H9 (cell line): ENCODE measurements around the gene SNTG2. TPM values are rescaled to one million over a fixed set of nuclear protein-coding genes. Genes with fewer than 3 reads are reported as not detected.

Source experiments
- DNase-seq: peaks from one replicate; pipeline ENCODE4 v3.0.0-alpha.2; 2017
- H2AFZ ChIP-seq: one replicate; pipeline ENCODE4 v1.6.1; 2013; ENCODE audit warnings: mild to moderate bottlenecking, low read length, control low read depth, moderate library complexity
- H2AK5ac ChIP-seq: 2 replicates; pipeline ENCODE4 v1.6.1; 2013; ENCODE audit warnings: low read length, control low read depth, mixed read lengths; ENCODE audit not compliant: insufficient read length
- H2BK120ac ChIP-seq: one replicate; pipeline ENCODE4 v1.6.1; 2013; ENCODE audit warnings: low read depth, mild to moderate bottlenecking, low read length, control low read depth, inconsistent platforms; ENCODE audit not compliant: poor library complexity, severe bottlenecking
- H2BK12ac ChIP-seq: 2 replicates; pipeline ENCODE4 v1.6.1; 2013; ENCODE audit warnings: low read length, control low read depth, mixed read lengths, low read depth; ENCODE audit not compliant: insufficient read length
- H2BK15ac ChIP-seq: 2 replicates; pipeline ENCODE4 v1.6.1; 2013; ENCODE audit warnings: low read depth, low read length, control low read depth
- H2BK20ac ChIP-seq: one replicate; pipeline ENCODE4 v1.6.1; 2013; ENCODE audit warnings: low read depth, mild to moderate bottlenecking, low read length, control low read depth, inconsistent platforms; ENCODE audit not compliant: poor library complexity, severe bottlenecking
- H2BK5ac ChIP-seq: 2 replicates; pipeline ENCODE4 v1.6.1; 2013; ENCODE audit warnings: low read length, control low read depth, mixed read lengths; ENCODE audit not compliant: insufficient read length
- H3K14ac ChIP-seq: 2 replicates; pipeline ENCODE4 v1.6.1; 2013; ENCODE audit warnings: low read length, control low read depth; ENCODE audit not compliant: insufficient read depth
- H3K18ac ChIP-seq: 2 replicates; pipeline ENCODE4 v1.6.1; 2013; ENCODE audit warnings: low read depth, mild to moderate bottlenecking, mixed read lengths, low read length, control low read depth; ENCODE audit not compliant: insufficient read length
- H3K23ac ChIP-seq: 2 replicates; pipeline ENCODE4 v1.6.1; 2013; ENCODE audit warnings: low read length, control low read depth, mixed read lengths, low read depth; ENCODE audit not compliant: insufficient read length
- H3K23me2 ChIP-seq: 2 replicates; pipeline ENCODE4 v1.6.1; 2013; ENCODE audit warnings: low read depth, mild to moderate bottlenecking, mixed read lengths, low read length, control low read depth; ENCODE audit not compliant: insufficient read length, poor library complexity, severe bottlenecking
- H3K27ac ChIP-seq: 2 replicates; pipeline ENCODE4 v1.5.1; 2013; ENCODE audit warnings: low read length, control low read depth, mixed read lengths, low read depth; ENCODE audit not compliant: insufficient read length
- H3K27me3 ChIP-seq: 2 replicates; pipeline ENCODE4 v1.6.1; 2013; ENCODE audit warnings: low read length, control low read depth, inconsistent platforms; ENCODE audit not compliant: insufficient read depth
- H3K4ac ChIP-seq: 2 replicates; pipeline ENCODE4 v1.6.1; 2013; ENCODE audit warnings: low read depth, mild to moderate bottlenecking, control low read depth, inconsistent platforms, low read length, moderate library complexity
- H3K4me1 ChIP-seq: 2 replicates; pipeline ENCODE4 v1.6.1; 2013; ENCODE audit warnings: low read length, control low read depth, inconsistent platforms; ENCODE audit not compliant: insufficient read depth
- H3K4me2 ChIP-seq: 2 replicates; pipeline ENCODE4 v1.6.1; 2013; ENCODE audit warnings: low read length, control low read depth, mixed read lengths; ENCODE audit not compliant: insufficient read length, insufficient read depth
- H3K56ac ChIP-seq: 2 replicates; pipeline ENCODE4 v1.6.1; 2013; ENCODE audit warnings: low read depth, mild to moderate bottlenecking, mixed read lengths, low read length, control low read depth; ENCODE audit not compliant: insufficient read length
- H3K79me1 ChIP-seq: 2 replicates; pipeline ENCODE4 v1.6.1; 2013; ENCODE audit warnings: low read depth, mild to moderate bottlenecking, moderate library complexity, low read length, control low read depth, inconsistent platforms; ENCODE audit not compliant: insufficient read depth, poor library complexity, severe bottlenecking
- H3K79me2 ChIP-seq: 2 replicates; pipeline ENCODE4 v1.6.1; 2013; ENCODE audit warnings: low read length, control low read depth, inconsistent platforms; ENCODE audit not compliant: insufficient read depth
- H3K9ac ChIP-seq: 2 replicates; pipeline ENCODE4 v1.6.1; 2013; ENCODE audit warnings: low read length, control low read depth, mixed read lengths; ENCODE audit not compliant: insufficient read length; ENCODE audit errors: extremely low read depth
- H3K9me3 ChIP-seq: one replicate; pipeline ENCODE4 v1.6.1; 2013; ENCODE audit warnings: low read depth, low read length, inconsistent platforms; ENCODE audit not compliant: control insufficient read depth
- H3T11ph ChIP-seq: one replicate; pipeline ENCODE4 v1.6.1; 2013; ENCODE audit warnings: mild to moderate bottlenecking, low read length, control low read depth, inconsistent platforms
- H4K20me1 ChIP-seq: one replicate; pipeline ENCODE4 v1.6.1; 2013; ENCODE audit not compliant: control insufficient read depth, insufficient read length, insufficient read depth
- H4K5ac ChIP-seq: 2 replicates; pipeline ENCODE4 v1.6.1; 2013; ENCODE audit warnings: low read depth, mild to moderate bottlenecking, mixed read lengths, low read length, control low read depth; ENCODE audit not compliant: insufficient read length
- H4K8ac ChIP-seq: replicated peaks from 2 replicates; pipeline ENCODE4 v1.6.1; 2013; ENCODE audit warnings: low read length, control low read depth, mixed read lengths, low read depth; ENCODE audit not compliant: insufficient read length
- H4K91ac ChIP-seq: 2 replicates; pipeline ENCODE4 v1.6.1; 2013; ENCODE audit warnings: low read depth, mild to moderate bottlenecking, moderate library complexity, mixed read lengths, low read length, control low read depth; ENCODE audit not compliant: insufficient read length
- H3K27ac Mint-ChIP-seq, 3 experiments: 2 replicates in 2 of 3; 3 replicates in 1 of 3; pipeline ENCODE4 v1.8.0; 2020 to 2021; ENCODE audit warnings: mixed read lengths in 3 of 3, mild to moderate bottlenecking in 1 of 3, moderate library complexity in 1 of 3
- H3K27me3 Mint-ChIP-seq: 2 replicates; pipeline ENCODE4 v1.8.0; 2021; ENCODE audit warnings: low read depth, mild to moderate bottlenecking, moderate library complexity, mixed read lengths
- H3K36me3 Mint-ChIP-seq, 3 experiments: 2 replicates in 2 of 3; 3 replicates in 1 of 3; pipeline ENCODE4 v1.8.0; 2020 to 2021; ENCODE audit warnings: low read depth in 3 of 3, mixed read lengths in 3 of 3; ENCODE audit not compliant: insufficient read depth in 1 of 3
- H3K4me1 Mint-ChIP-seq, 2 experiments: 2 replicates each; pipeline ENCODE4 v1.8.0; 2020; ENCODE audit warnings: mixed read lengths in 2 of 2
- H3K4me3 Mint-ChIP-seq, 2 experiments: 2 replicates in 1 of 2; 3 replicates in 1 of 2; pipeline ENCODE4 v1.8.0; 2020 to 2021; ENCODE audit warnings: mild to moderate bottlenecking in 2 of 2, mixed read lengths in 2 of 2, moderate library complexity in 1 of 2
- H3K9me3 Mint-ChIP-seq, 2 experiments: 2 replicates in 1 of 2; 3 replicates in 1 of 2; pipeline ENCODE4 v1.8.0; 2020; ENCODE audit warnings: mild to moderate bottlenecking in 2 of 2, mixed read lengths in 2 of 2, moderate library complexity in 1 of 2
- CTCF ChIP-seq: fragments of 200-600 bp; sonication (generic); conservative IDR thresholded peaks from 3 replicates; pipeline ENCODE4 v1.8.0; 2021; ENCODE audit warnings: antibody characterized with exemption, mild to moderate bottlenecking
- WGBS: extraction: QIAGEN DNeasy Blood & Tissue Kit; methylation state at CpG from one replicate; pipeline ENCODE4 v1.1.7; 2013; ENCODE audit warnings: missing lambda C conversion rate, low lambda C conversion rate, mixed read lengths; ENCODE audit not compliant: insufficient read length; ENCODE audit errors: extremely low coverage; 5-methylcytosine and 5-hydroxymethylcytosine counted together
- total RNA-seq: library from RNA; stranded (reverse); gene quantifications from 2 replicates; pipeline ENCODE4 v1.2.1, GENCODE V29; 2021

Gene SNTG2
- total RNA-seq, 1 experiment from 2014 or later = 13.2 TPM

DNA sequence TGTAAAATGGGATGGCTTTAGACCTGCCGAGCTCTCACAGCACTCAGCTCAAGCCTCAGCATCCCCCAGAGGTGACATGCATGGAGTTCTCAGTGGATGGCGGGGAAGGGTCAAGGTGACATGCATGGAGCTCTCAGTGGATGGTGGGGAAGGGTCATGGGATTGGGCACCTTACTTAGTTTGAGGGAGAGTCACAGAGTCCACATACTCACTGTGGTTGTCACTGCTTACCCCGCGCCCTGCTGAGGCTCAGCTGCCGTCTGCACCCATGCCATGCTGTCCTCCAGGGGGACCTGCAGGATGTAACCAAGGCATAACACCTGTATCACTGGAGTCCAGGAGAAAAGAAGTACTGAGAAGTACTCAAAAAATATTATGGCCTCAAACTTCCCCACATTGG, 350.4 kb downstream of the SNTG2 start:
- no peak overlapping the region for H2BK12ac ChIP-seq
- H3K23me2 ChIP-seq = no peaks in the 10 kb centered on the region
- no peaks in the 10 kb centered on the region for H3K79me2 ChIP-seq
- WGBS = no CpG with 5 or more reads among the region's 5 CpGs
- Mint-ChIP-seq H3K27me3 (peaks cover 7% of the 10 kb centered on the region), H3K4me1 (peaks cover 1 to 6% of the 10 kb centered on the region in 2 experiments; a peak in 3 of 4 replicates), H3K36me3 (no peaks in the 10 kb centered on the region; a peak in 1 of 7 replicates), H3K4me3 (no peak overlapping the region), H3K9me3 (no peaks in the 10 kb centered on the region), H3K27ac (peak overlapping the region in 1 of 3 experiments; percentile 85; a peak in 1 of 7 replicates)
- peaks cover 2% of the 10 kb centered on the region for H4K20me1 ChIP-seq
- H2AK5ac ChIP-seq = no peak overlapping the region
- no peak overlapping the region for H2BK120ac ChIP-seq
- H3K56ac ChIP-seq = no peak overlapping the region
- no peak overlapping the region for H4K91ac ChIP-seq
- H3K18ac ChIP-seq = no peak overlapping the region
- TF ChIP-seq CTCF = 0 out of 3 replicates have a peak, but pooled peaks have one; percentile 19
- no peaks in the 10 kb centered on the region for H3K27me3 ChIP-seq
- no peak overlapping the region for H3K4ac ChIP-seq
- DNase-seq = no peak
- H3K9me3 ChIP-seq = no peaks in the 10 kb centered on the region
- H4K5ac ChIP-seq = no peak overlapping the region
- no peak overlapping the region for H2AFZ ChIP-seq
- H2BK15ac ChIP-seq = no peak overlapping the region
- no peak overlapping the region for H3T11ph ChIP-seq
- no peaks in the 10 kb centered on the region for H3K79me1 ChIP-seq
- H3K27ac ChIP-seq = no peak overlapping the region
- no peak overlapping the region for H4K8ac ChIP-seq
- H3K23ac ChIP-seq = no peak overlapping the region
- H2BK5ac ChIP-seq = no peak overlapping the region
- no peak overlapping the region for H3K4me2 ChIP-seq
- H3K14ac ChIP-seq = no peak overlapping the region
- H3K9ac ChIP-seq = no peak overlapping the region
- no peaks in the 10 kb centered on the region for H3K4me1 ChIP-seq
- no peak overlapping the region for H2BK20ac ChIP-seq
